NB4 (cell line): ENCODE results near the gene VPS33A.

ENCODE experiments used
- DNase-seq: peaks from one replicate; pipeline ENCODE4 v3.0.0; 2010; ENCODE audit warnings: low read depth
- H3K4me3 ChIP-seq: one replicate; pipeline ENCODE4 v1.5.1; 2011; ENCODE audit warnings: mild to moderate bottlenecking, low read depth, low read length, moderate library complexity
- CTCF ChIP-seq: IDR thresholded peaks from one replicate; pipeline ENCODE4 v1.5.1; 2012; ENCODE audit warnings: low read depth, low read length
- MYC ChIP-seq: IDR thresholded peaks from 2 replicates; pipeline ENCODE4 v1.6.1; 2011; ENCODE audit warnings: low read depth, low read length
- POLR2A ChIP-seq: IDR thresholded peaks from 2 replicates; pipeline ENCODE4 v1.6.1; 2011; ENCODE audit warnings: mild to moderate bottlenecking; ENCODE audit not compliant: insufficient read length; ENCODE audit errors: extremely low read depth
- TF ChIP-seq, protein P1 (sequence below): IDR thresholded peaks from 2 replicates; pipeline ENCODE4 v1.6.1; 2011; ENCODE audit warnings: low read depth, low read length

Gene VPS33A

DNA sequence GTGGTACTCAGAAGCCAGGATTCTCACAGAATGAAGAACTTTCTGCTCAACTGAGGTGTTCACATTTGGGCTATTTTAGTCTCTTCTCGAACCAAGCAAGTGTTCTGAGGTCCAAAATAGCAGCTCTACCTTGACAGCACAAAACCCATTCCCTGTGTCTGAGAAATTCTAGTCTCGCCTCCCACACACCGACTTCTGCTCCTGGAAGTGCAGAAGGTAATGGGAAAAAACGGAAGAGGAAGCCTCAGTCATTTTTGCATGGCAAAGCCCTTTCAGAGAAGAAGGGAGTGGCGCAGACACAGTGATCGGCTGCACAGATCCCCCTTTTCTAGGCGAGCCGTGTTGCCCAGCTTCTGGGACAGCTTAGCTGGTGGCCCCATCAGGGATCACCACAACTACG is 31.2 kb upstream of the VPS33A start:
- TF ChIP-seq, protein P1, sequence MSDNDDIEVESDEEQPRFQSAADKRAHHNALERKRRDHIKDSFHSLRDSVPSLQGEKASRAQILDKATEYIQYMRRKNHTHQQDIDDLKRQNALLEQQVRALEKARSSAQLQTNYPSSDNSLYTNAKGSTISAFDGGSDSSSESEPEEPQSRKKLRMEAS, result no peak
- TF ChIP-seq POLR2A, result no peak
- no peak for TF ChIP-seq CTCF
- TF ChIP-seq MYC, result no peak
- H3K4me3 ChIP-seq, result no peak overlapping the region
- DNase-seq, result no peak

DNA sequence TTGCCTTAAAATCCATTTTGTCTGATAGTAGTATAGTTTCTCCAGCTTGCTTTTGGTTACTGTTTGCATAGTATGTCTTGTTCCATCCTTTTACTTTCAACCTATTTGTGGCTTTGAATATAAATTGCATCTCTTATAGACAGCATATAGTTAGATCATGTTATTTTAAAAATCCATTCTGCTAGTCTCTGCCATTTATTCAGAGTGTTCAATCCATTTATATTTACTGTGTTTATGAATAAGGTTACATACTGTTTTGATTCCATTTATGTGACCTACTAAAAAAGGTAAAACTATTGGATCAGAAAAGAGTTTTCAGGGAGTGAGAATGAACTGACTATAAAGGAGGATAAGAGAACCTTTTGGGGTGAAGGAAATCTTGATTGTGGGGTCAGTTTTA is 29.6 kb upstream of the VPS33A start:
- TF ChIP-seq, protein P1, result no peak
- no peak for TF ChIP-seq POLR2A
- TF ChIP-seq MYC, result no peak
- TF ChIP-seq CTCF, result no peak
- no peak for DNase-seq
- no peak overlapping the region for H3K4me3 ChIP-seq

DNA sequence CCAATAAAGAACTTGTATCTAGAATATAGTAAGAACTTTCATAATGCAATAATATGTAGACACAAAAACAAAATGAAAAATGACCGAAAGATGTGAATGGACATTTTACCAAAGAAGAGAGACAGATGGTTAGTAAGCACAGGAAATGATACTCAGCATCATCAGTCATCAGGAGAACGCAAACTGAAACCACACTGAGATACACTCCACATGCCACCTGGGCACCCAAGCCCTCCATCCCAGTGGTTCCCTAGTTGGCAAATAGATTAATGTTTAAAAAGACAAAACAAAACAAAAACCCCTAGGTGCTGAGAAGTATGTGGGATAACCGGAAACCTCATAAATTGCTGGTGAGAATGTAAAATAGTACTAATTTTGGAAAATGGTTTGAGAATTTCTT is 26.8 kb upstream of the VPS33A start:
- no peak overlapping the region for H3K4me3 ChIP-seq
- TF ChIP-seq CTCF (no peak), MYC (no peak), POLR2A (no peak)
- TF ChIP-seq, protein P1, result no peak
- DNase-seq, result no peak

GRCh38 chr12:122291431-122291830 is 25.1 kb upstream of the VPS33A start:
- no peak for DNase-seq
- no peak overlapping the region for H3K4me3 ChIP-seq
- TF ChIP-seq CTCF, result no peak
- no peak for TF ChIP-seq MYC
- TF ChIP-seq, protein P1, result no peak
- no peak for TF ChIP-seq POLR2A

DNA sequence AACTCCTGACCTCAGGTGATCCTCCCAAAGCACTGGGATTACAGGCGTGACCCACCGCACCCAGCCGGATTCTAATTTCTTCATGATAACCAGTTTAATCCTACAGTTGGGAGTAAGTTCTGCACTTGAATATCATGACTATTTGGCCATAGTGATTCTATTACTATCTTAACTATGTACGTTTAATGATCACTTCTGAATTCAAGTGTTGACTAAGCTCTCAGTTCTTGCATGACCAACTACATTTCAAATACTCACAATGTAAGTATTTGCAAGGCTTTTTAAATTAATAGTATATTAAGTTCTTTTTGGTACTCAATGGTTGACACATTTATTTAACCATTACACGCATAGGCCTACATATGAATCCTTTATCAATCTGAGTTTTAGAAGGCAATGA is 17.4 kb upstream of the VPS33A start:
- no peak overlapping the region for H3K4me3 ChIP-seq
- TF ChIP-seq MYC (no peak), POLR2A (no peak)
- DNase-seq, result no peak

DNA sequence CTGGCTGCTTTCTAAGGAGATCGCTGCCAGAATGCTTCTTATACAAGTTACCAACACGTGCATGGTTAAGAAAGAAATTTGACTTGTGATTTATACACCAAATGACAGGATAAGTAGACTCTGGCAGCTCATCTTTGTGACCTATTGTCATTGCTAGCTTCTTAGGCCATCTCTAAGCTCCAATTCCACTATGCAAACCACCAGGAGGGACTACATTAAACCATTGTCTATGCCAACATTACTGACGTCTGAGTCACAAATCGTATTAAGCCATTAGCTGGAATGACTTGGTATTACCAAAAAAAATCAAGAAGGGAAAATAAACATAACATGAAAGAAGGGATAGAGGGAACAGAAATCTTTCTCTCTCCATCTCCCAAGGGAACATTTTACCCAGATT is 15.8 kb upstream of the VPS33A start:
- DNase-seq, result no peak
- H3K4me3 ChIP-seq, result no peak overlapping the region
- TF ChIP-seq POLR2A (no peak), CTCF (no peak), MYC (no peak)
- TF ChIP-seq, protein P1, result no peak
